ENCODE results near the gene MAGI1.

Gene MAGI1

GRCh38 chr3:65828706-65829105 lies 210.0 kb downstream of the MAGI1 start:
- DNase-seq (ENCODE audit: low read depth in 1 of 2, low spot score in 1 of 2), result no peak
- no peak overlapping the region for H3K27ac ChIP-seq (replicated peaks)
- TF ChIP-seq, protein P1, sequence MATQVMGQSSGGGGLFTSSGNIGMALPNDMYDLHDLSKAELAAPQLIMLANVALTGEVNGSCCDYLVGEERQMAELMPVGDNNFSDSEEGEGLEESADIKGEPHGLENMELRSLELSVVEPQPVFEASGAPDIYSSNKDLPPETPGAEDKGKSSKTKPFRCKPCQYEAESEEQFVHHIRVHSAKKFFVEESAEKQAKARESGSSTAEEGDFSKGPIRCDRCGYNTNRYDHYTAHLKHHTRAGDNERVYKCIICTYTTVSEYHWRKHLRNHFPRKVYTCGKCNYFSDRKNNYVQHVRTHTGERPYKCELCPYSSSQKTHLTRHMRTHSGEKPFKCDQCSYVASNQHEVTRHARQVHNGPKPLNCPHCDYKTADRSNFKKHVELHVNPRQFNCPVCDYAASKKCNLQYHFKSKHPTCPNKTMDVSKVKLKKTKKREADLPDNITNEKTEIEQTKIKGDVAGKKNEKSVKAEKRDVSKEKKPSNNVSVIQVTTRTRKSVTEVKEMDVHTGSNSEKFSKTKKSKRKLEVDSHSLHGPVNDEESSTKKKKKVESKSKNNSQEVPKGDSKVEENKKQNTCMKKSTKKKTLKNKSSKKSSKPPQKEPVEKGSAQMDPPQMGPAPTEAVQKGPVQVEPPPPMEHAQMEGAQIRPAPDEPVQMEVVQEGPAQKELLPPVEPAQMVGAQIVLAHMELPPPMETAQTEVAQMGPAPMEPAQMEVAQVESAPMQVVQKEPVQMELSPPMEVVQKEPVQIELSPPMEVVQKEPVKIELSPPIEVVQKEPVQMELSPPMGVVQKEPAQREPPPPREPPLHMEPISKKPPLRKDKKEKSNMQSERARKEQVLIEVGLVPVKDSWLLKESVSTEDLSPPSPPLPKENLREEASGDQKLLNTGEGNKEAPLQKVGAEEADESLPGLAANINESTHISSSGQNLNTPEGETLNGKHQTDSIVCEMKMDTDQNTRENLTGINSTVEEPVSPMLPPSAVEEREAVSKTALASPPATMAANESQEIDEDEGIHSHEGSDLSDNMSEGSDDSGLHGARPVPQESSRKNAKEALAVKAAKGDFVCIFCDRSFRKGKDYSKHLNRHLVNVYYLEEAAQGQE (IDR thresholded peaks at IDR 0.05; ENCODE audit: insufficient replicate concordance, low read depth), result no peak
- TF ChIP-seq POLR2AphosphoS5 (IDR thresholded peaks at IDR 0.05; ENCODE audit: low read depth), result no peak
- TF ChIP-seq SPI1 (IDR thresholded peaks at IDR 0.05; ENCODE audit: borderline replicate concordance, low read depth), result no peak
- no peak for TF ChIP-seq GABPA (IDR thresholded peaks at IDR 0.05; ENCODE audit: low read depth)
- no peak for TF ChIP-seq CTCF (IDR thresholded peaks at IDR 0.05; ENCODE audit: insufficient read depth, low read length)
- no peaks in the 10 kb centered on the region for H3K27me3 ChIP-seq (ENCODE audit: insufficient read depth, poor library complexity, severe bottlenecking)
- H3K4me3 ChIP-seq (replicated peaks; ENCODE audit: insufficient read depth, low read length), result no peak overlapping the region

GRCh38 chr3:65827076-65827475 lies 211.6 kb downstream of the MAGI1 start:
- Histone ChIP-seq H3K27ac (replicated peaks) (no peak overlapping the region), H3K4me3 (replicated peaks; ENCODE audit: insufficient read depth, low read length) (no peak overlapping the region), H3K27me3 (ENCODE audit: insufficient read depth, poor library complexity, severe bottlenecking) (no peaks in the 10 kb centered on the region)
- TF ChIP-seq SPI1 (IDR thresholded peaks at IDR 0.05; ENCODE audit: borderline replicate concordance, low read depth) (no peak), GABPA (IDR thresholded peaks at IDR 0.05; ENCODE audit: low read depth) (no peak)
- no peak for DNase-seq (ENCODE audit: low read depth in 1 of 2, low spot score in 1 of 2)

DNA sequence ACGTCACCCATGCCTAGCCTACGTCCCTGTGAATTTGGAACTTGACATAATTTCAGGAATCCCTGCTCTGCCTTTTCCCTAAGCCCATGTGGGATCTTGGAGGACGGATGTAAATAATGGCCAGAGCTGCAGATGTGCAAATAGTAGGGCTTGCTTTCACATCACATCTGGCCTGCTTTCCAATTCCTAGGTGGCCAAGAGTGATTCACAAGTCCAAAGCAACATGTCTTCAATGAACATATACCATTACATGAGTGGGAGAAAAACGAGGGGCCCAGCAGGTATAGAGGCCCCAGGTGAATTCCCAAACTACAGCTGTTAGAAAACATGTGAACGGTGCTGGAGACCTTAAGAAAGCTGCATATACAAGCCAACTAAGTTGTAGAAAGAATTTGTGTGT lies 214.6 kb downstream of the MAGI1 start:
- TF ChIP-seq, protein P1 (IDR thresholded peaks at IDR 0.05; ENCODE audit: insufficient replicate concordance, low read depth), result no peak
- TF ChIP-seq POLR2AphosphoS5 (IDR thresholded peaks at IDR 0.05; ENCODE audit: low read depth), result no peak
- no peak for TF ChIP-seq CTCF (IDR thresholded peaks at IDR 0.05; ENCODE audit: insufficient read depth, low read length)
- no peak for TF ChIP-seq GABPA (IDR thresholded peaks at IDR 0.05; ENCODE audit: low read depth)
- TF ChIP-seq SPI1 (IDR thresholded peaks at IDR 0.05; ENCODE audit: borderline replicate concordance, low read depth), result no peak
- no peaks in the 10 kb centered on the region for H3K27me3 ChIP-seq (ENCODE audit: insufficient read depth, poor library complexity, severe bottlenecking)
- H3K4me3 ChIP-seq (replicated peaks; ENCODE audit: insufficient read depth, low read length), result no peak overlapping the region
- no peak overlapping the region for H3K27ac ChIP-seq (replicated peaks)
- DNase-seq (ENCODE audit: low read depth in 1 of 2, low spot score in 1 of 2), result no peak

DNA sequence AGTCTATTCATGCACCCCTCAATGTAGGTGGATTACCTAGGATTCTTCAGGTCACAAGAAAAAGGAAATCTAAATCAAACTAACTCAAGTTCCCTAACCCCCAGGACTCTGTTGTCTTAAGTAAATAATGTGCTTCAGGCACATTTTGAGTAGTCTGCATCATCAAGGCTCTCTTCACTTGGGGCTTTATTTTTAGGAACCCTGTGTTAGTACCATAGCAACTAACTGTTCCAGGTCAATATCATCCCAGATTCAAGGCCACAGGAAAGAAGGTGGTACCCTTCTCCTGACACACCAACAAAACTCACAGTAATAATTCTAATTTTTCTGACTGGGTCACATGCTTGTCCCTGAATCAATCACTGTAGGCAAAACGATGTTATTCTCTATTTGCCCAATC lies 218.1 kb downstream of the MAGI1 start:
- no peak overlapping the region for H3K27ac ChIP-seq (replicated peaks)
- no peak overlapping the region for H3K4me3 ChIP-seq (replicated peaks; ENCODE audit: insufficient read depth, low read length)
- no peak for DNase-seq (ENCODE audit: low read depth in 1 of 2, low spot score in 1 of 2)
- no peaks in the 10 kb centered on the region for H3K27me3 ChIP-seq (ENCODE audit: insufficient read depth, poor library complexity, severe bottlenecking)
- TF ChIP-seq SPI1 (IDR thresholded peaks at IDR 0.05; ENCODE audit: borderline replicate concordance, low read depth), result no peak
- no peak for TF ChIP-seq POLR2AphosphoS5 (IDR thresholded peaks at IDR 0.05; ENCODE audit: low read depth)
- no peak for TF ChIP-seq GABPA (IDR thresholded peaks at IDR 0.05; ENCODE audit: low read depth)
- no peak for TF ChIP-seq CTCF (IDR thresholded peaks at IDR 0.05; ENCODE audit: insufficient read depth, low read length)
- TF ChIP-seq, protein P1 (IDR thresholded peaks at IDR 0.05; ENCODE audit: insufficient replicate concordance, low read depth), result no peak

All from HL-60 (cell line).